Heart left ventricle (tissue), 16 donors: ENCODE results near the gene SHANK3. TPM values are rescaled to one million over a fixed set of nuclear protein-coding genes. Genes with fewer than 3 reads are reported as not detected.
A peak's percentile ranks its signal among the peaks of the same experiment; 100 is the strongest.

Experiments used
- ATAC-seq, 4 donors: fragments of 200-7000 bp; cut with Tn5 transposase; one replicate each; pipeline ENCODE4 v1.9.1; 2020 to 2022; ENCODE audit warnings: moderate library complexity in 4 of 4, mild to moderate bottlenecking in 3 of 4, moderate number of reproducible peaks in 1 of 4
- DNase-seq, 5 donors: peaks; one replicate each; pipeline ENCODE4 v3.0.0-alpha.2; 2020
- H3K27ac ChIP-seq, 12 donors: fragments of 200-600 bp; sonication (generic) in 4 of 12; one replicate each; pipeline versions ENCODE4 v1.5.0 to v1.8.0; 2016 to 2022; ENCODE audit warnings: mild to moderate bottlenecking in 2 of 12
- H3K27me3 ChIP-seq, 9 donors: fragments of 200-600 bp; sonication (generic) in 2 of 9; one replicate each; pipeline versions ENCODE4 v1.5.1 to v1.8.0; 2016 to 2022; ENCODE audit warnings: mild to moderate bottlenecking in 3 of 9
- H3K36me3 ChIP-seq, 9 donors: fragments of 200-600 bp; sonication (generic) in 2 of 9; one replicate each; pipeline versions ENCODE4 v1.5.0 to v1.8.0; 2018 to 2022; ENCODE audit warnings: mild to moderate bottlenecking in 2 of 9
- H3K4me1 ChIP-seq, 12 donors: fragments of 200-600 bp; sonication (generic) in 4 of 12; one replicate each; pipeline versions ENCODE4 v1.5.0 to v1.8.0; 2016 to 2022; ENCODE audit warnings: mild to moderate bottlenecking in 3 of 12
- H3K4me3 ChIP-seq, 12 donors: fragments of 200-600 bp; sonication (generic) in 4 of 12; one replicate each; pipeline versions ENCODE4 v1.5.0 to v1.8.0; 2017 to 2022; ENCODE audit warnings: mild to moderate bottlenecking in 9 of 12, moderate library complexity in 4 of 12
- H3K9me3 ChIP-seq, 12 donors: fragments of 200-600 bp; sonication (generic) in 4 of 12; one replicate each; pipeline versions ENCODE4 v1.5.0 to v1.8.0; 2016 to 2022; ENCODE audit warnings: mild to moderate bottlenecking in 1 of 12
- CTCF ChIP-seq, 12 donors: fragments of 200-600 bp; sonication (generic) in 4 of 12; IDR thresholded peaks; one replicate each; pipeline versions ENCODE4 v1.5.0 to v1.8.0; 2018 to 2022; ENCODE audit warnings: antibody characterized with exemption in 12 of 12, mild to moderate bottlenecking in 5 of 12
- POLR2A ChIP-seq, 2 donors: fragments of 450-650 bp; IDR thresholded peaks; one replicate each; pipeline ENCODE4 v1.6.1; 2017; ENCODE audit warnings: antibody characterized with exemption in 2 of 2, mild to moderate bottlenecking in 2 of 2, moderate library complexity in 2 of 2
- WGBS, 4 donors: extraction: QIAGEN DNeasy Blood & Tissue Kit in 2 of 4; methylation state at CpG; one replicate each; pipeline versions ENCODE4 v1.1.5 to v1.1.7; 2013 to 2018; 5-methylcytosine and 5-hydroxymethylcytosine counted together
- intact Hi-C, 10 donors: fragments of 100-400 bp; cut with DNase I; formaldehyde crosslinking; loops; one replicate each; pipeline versions ENCODE4 v1.11.1 to v1.14.2; 2022
- polyA plus RNA-seq, 2 donors: library from polyadenylated mRNA; stranded (reverse); fragments of 200-250 nt; gene quantifications; one replicate each; pipeline ENCODE4 v1.2.3, GENCODE V29; 2013
- total RNA-seq, 9 donors: library from RNA; depleted of rRNA in 2 of 9; stranded (reverse); fragments of >200 nt in 2 of 9; fragmentation: NEBNext Ultra II Directional in 3 of 9; extraction: Animal tissue kit (Norgen Biotek cat#: 25700) in 3 of 9; gene quantifications; one replicate each; pipeline versions ENCODE4 v1.1.0 to v1.2.4, GENCODE V29; 2016 to 2023
- donor health status: ischemic (EF 13 %, LVEDD 7.1; RV severe dilation, severe dysfunction).
- donor health status: healthy with polysubstance abuse.
- donor health status: DM: no; HTN: yes; CAD: no.
- donor health status: DM: no; HTN: no; CAD: no.
- donor health status: ischemic (EF 25% LVEDD 6.9; RV normal size, moderate dysfunction).
- donor health status: ischemic (EF 25% LVEDD 5.7; RV mildly dilated, moderate dysfunction).
- donor health status: healthy.
- donor health status: DM: yes; HTN: yes; CAD: no.
- donor health status: ischemic (EF 35%, LVEDD 5.7; RV mildly dilated, moderate dysfunction).
- donor health status: nonischemic (EF 11% LVEDD 7.7; RV severe dilation, severe dysfunction).
- donor health status: DM: yes; HTN: yes; CAD: no.
- donor health status: PGD.
- donor health status: ischemic (EF 29% LVEDD 5.4; RV normal size, mild dysfunction).
- donor health status: nonischemic (EF 23%, LVEDD 6.1; RV moderate dilation, normal function).

The SHANK3 gene
- total and polyA plus RNA-seq, 11 donors, result 11.3 to 36.0 (median 21.9) TPM

- Histone ChIP-seq H3K4me3 (peak overlapping the region in 10 of 12 donors; percentile 4 to 75 (median 62)), H3K9me3 (no peaks in the 10 kb centered on the region), H3K27me3 (peaks cover 4 to 29% (median 12%) of the 10 kb centered on the region in 9 donors), H3K36me3 (peaks cover 0 to 42% (median 12%) of the 10 kb centered on the region in 9 donors), H3K27ac (peak overlapping the region in 10 of 12 donors; percentile 5 to 73 (median 41)), H3K4me1 (peaks cover 0 to 42% (median 9%) of the 10 kb centered on the region in 12 donors)
- TF ChIP-seq CTCF (IDR thresholded peaks at IDR 0.05) (no peak), POLR2A (IDR thresholded peaks at IDR 0.05) (no peak)
- DNase-seq, result peak in 1 of 5 donors; percentile 9
- intact Hi-C loops, result loop anchor here in 1 of 10 donors (5.0 kb wide), 1 partner anchor 35 kb away; no protein-coding TSS in a partner anchor
- WGBS, 4 donors, result 65 to 77% (median 70%) methylated on average over 13 of the region's 13 CpGs
- ATAC-seq, result no peak
Observed at GRCh38 chr22:50677493-50678217, 5.0 kb downstream of the SHANK3 start.

GRCh38 chr22:50678218-50678650, 5.6 kb downstream of the SHANK3 start:
- DNase-seq, result peak in 1 of 5 donors; percentile 56
- ATAC-seq, result no peak
- 76 to 83% (median 77%) methylated on average over 17 of the region's 17 CpGs for WGBS, 4 donors

GRCh38 chr22:50678651-50679521, 6.3 kb downstream of the SHANK3 start:
- H3K27me3 ChIP-seq, result peaks cover 0 to 17% (median under 1%) of the 10 kb centered on the region in 9 donors
- H3K4me1 ChIP-seq, result peaks cover 0 to 34% (median 6%) of the 10 kb centered on the region in 12 donors
- 74 to 88% (median 85%) methylated on average over 13 to 30 of the region's 30 CpGs for WGBS, 4 donors
- TF ChIP-seq POLR2A (IDR thresholded peaks at IDR 0.05) (no peak), CTCF (IDR thresholded peaks at IDR 0.05) (no peak)
- no peaks in the 10 kb centered on the region for H3K9me3 ChIP-seq
- no peak for ATAC-seq
- peaks cover 0 to 47% (median 12%) of the 10 kb centered on the region in 9 donors for H3K36me3 ChIP-seq
- H3K27ac ChIP-seq, result peak overlapping the region in 3 of 12 donors; percentile 11 to 73 (median 43)
- peak overlapping the region in 9 of 12 donors; percentile 55 to 75 (median 64) for H3K4me3 ChIP-seq
- DNase-seq, result peak in 1 of 5 donors; percentile 57
- intact Hi-C loops, result loop anchor here in 1 of 10 donors (5.0 kb wide), 1 partner anchor 33 kb away; no protein-coding TSS in a partner anchor

More at GRCh38 chr22:50678218-50678650, 5.6 kb downstream of the SHANK3 start:
- Histone ChIP-seq H3K36me3 (peaks cover 0 to 46% (median 12%) of the 10 kb centered on the region in 9 donors), H3K27ac (peak overlapping the region in 8 of 12 donors; percentile 5 to 73 (median 36)), H3K4me3 (peak overlapping the region in 9 of 12 donors; percentile 55 to 75 (median 64)), H3K27me3 (peaks cover 0 to 24% (median 7%) of the 10 kb centered on the region in 9 donors), H3K9me3 (no peaks in the 10 kb centered on the region), H3K4me1 (peaks cover 0 to 40% (median 9%) of the 10 kb centered on the region in 12 donors)
- intact Hi-C loops, result loop anchor here in 1 of 10 donors (5.0 kb wide), 1 partner anchor 34 kb away; no protein-coding TSS in a partner anchor
- TF ChIP-seq POLR2A (IDR thresholded peaks at IDR 0.05), result no peak
